Activated naive CD8-positive, alpha-beta T cell treated with anti-CD3 and anti-CD28 coated beads, Interleukin-2, amount 10 ng/mL, durations not matched to agents 7 days and 5 days (primary cell): Measurements from ENCODE around the gene IGSF3. TPM values are rescaled to one million over a fixed set of nuclear protein-coding genes. Genes with fewer than 3 reads are reported as not detected.

Experiments
- ATAC-seq: fragments of 150-1000 bp; cut with Tn5 transposase; one replicate; pipeline ENCODE4 v1.10.0; 2021; ENCODE audit warnings: low read depth, moderate library complexity
- POLR2A ChIA-PET: fragments of 350-600 bp; sonication (Branson Sonifier 250); formaldehyde crosslinking; loops from one replicate; lab custom pipeline; 2021; ENCODE audit warnings: antibody characterized with exemption; lab: Charles Lee
- DNase-seq: peaks from one replicate; pipeline ENCODE4 v3.0.0; 2021
- H3K27ac Mint-ChIP-seq: one replicate; pipeline ENCODE4 v1.8.0; 2022; ENCODE audit warnings: mild to moderate bottlenecking, mixed read lengths
- H3K27me3 Mint-ChIP-seq: one replicate; pipeline ENCODE4 v1.8.0; 2022; ENCODE audit warnings: mild to moderate bottlenecking, moderate library complexity, mixed read lengths
- H3K36me3 Mint-ChIP-seq: one replicate; pipeline ENCODE4 v1.8.0; 2021; ENCODE audit warnings: mild to moderate bottlenecking, mixed read lengths
- H3K4me1 Mint-ChIP-seq: one replicate; pipeline ENCODE4 v1.8.0; 2021; ENCODE audit warnings: mixed read lengths
- H3K4me3 Mint-ChIP-seq: one replicate; pipeline ENCODE4 v1.8.0; 2022; ENCODE audit warnings: mild to moderate bottlenecking, moderate library complexity, mixed read lengths
- H3K9me3 Mint-ChIP-seq: one replicate; pipeline ENCODE4 v1.8.0; 2021; ENCODE audit warnings: mixed read lengths
- total RNA-seq, 2 experiments: library from RNA; stranded (reverse); gene quantifications; one replicate each; pipeline ENCODE4 v1.2.3, GENCODE V29; 2021

Gene IGSF3
- total RNA-seq, 2 experiments from 2014 or later = 0.06 to 0.09 TPM

DNA sequence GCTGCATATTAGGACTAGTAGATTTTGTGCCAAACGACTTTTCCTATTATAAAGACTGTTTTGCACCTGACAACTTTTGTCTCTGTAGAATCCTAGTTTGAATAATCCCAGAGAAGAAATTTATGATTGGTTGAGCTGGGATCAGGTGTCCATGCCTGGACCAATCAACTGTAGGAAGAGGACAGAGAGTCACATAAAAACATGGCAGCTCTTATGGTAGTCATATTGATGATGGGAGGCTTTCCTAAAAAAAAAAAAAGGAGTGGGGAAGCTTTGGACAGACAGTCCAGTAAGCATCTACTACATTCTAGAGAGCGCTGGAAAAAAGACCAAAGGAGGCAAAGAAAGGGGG lies 30.7 kb upstream of the IGSF3 start:
- DNase-seq (no peak), ATAC-seq (no peak)
- Mint-ChIP-seq H3K9me3 (no peaks in the 10 kb centered on the region), H3K36me3 (no peaks in the 10 kb centered on the region), H3K4me3 (no peak overlapping the region), H3K4me1 (no peaks in the 10 kb centered on the region), H3K27me3 (peaks cover 4% of the 10 kb centered on the region), H3K27ac (no peak overlapping the region)
- POLR2A ChIA-PET = no interaction called here

GRCh38 chr1:116697548-116698243 lies 30.2 kb upstream of the IGSF3 start:
- H3K27ac Mint-ChIP-seq = no peak overlapping the region
- DNase-seq (no peak), ATAC-seq (no peak)
- H3K27me3 Mint-ChIP-seq = peaks cover 4% of the 10 kb centered on the region
- no peaks in the 10 kb centered on the region for H3K4me1 Mint-ChIP-seq
- no peak overlapping the region for H3K4me3 Mint-ChIP-seq
- POLR2A ChIA-PET = no interaction called here
- H3K9me3 Mint-ChIP-seq = no peaks in the 10 kb centered on the region
- H3K36me3 Mint-ChIP-seq = no peaks in the 10 kb centered on the region

DNA sequence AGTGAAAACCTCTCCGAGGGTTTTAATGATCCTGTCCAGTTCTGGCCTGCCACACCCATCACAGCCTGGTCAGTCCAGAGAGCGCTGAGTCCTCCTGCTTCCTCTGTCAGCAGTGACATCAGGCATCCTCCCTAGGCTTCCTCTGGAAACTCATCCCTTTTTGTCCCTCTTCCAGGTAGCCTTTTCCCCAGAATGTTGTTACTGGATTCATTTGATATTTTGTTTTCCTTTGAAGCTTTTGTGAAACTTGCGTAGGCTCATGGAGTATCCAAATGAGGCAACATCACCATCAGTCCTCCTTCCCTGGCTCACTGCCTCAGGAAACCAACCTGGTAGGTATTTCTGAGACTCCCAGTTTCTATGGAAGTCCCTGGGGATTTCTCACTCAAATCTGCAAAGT lies 27.0 kb upstream of the IGSF3 start:
- peaks cover 10% of the 10 kb centered on the region for H3K27me3 Mint-ChIP-seq

DNA sequence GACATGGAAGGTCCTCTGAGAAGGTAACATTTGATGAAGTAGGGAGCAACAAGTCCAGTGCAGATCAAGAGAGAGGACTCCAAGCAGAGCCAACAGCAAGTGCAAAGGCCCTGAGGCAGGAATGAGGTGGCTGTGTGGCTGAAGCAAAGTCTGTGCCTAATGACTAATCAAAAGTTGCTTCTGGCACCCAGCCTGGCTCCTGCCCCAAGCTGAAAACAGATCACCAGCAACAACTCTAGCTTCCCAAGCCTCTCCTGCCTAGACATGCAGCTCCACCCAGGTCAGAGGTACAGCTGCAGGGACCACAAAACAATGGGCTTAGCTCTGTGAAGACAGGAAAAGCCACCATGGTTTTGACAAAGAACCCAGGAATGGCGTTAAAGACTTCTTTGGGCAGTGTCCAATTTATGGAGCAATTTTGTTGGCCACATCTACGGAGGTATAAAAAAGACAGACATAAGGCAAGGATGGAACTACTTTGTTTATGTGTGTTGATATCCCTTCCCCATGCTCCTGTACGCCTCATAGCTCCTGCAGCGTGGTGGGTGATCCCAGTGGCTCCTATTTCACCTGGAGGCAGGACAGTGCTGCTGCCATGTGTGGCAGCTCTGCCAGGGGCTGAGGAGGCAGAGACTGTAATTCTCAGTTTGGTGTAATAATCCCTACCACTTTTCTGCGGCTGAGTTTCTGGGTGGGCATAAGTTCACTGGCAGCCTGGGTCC lies 26.4 kb upstream of the IGSF3 start:
- POLR2A ChIA-PET = interaction anchor here (0.5 kb wide), 1 partner anchor 9 kb away, joined by 3 read pairs; no protein-coding TSS in a partner anchor
- H3K9me3 Mint-ChIP-seq = no peaks in the 10 kb centered on the region
- peaks cover 10% of the 10 kb centered on the region for H3K27me3 Mint-ChIP-seq
- DNase-seq = no peak
- H3K27ac Mint-ChIP-seq = no peak overlapping the region
- ATAC-seq = no peak
- H3K4me3 Mint-ChIP-seq = no peak overlapping the region
- no peaks in the 10 kb centered on the region for H3K36me3 Mint-ChIP-seq
- peaks cover 4% of the 10 kb centered on the region for H3K4me1 Mint-ChIP-seq

More for the DNA sequence above, 27.0 kb upstream of the IGSF3 start:
- no peak overlapping the region for H3K27ac Mint-ChIP-seq
- POLR2A ChIA-PET = no interaction called here
- no peaks in the 10 kb centered on the region for H3K9me3 Mint-ChIP-seq
- no peak for ATAC-seq
- no peak overlapping the region for H3K4me3 Mint-ChIP-seq
- no peak for DNase-seq
- H3K4me1 Mint-ChIP-seq = peaks cover 2% of the 10 kb centered on the region
- no peaks in the 10 kb centered on the region for H3K36me3 Mint-ChIP-seq

DNA sequence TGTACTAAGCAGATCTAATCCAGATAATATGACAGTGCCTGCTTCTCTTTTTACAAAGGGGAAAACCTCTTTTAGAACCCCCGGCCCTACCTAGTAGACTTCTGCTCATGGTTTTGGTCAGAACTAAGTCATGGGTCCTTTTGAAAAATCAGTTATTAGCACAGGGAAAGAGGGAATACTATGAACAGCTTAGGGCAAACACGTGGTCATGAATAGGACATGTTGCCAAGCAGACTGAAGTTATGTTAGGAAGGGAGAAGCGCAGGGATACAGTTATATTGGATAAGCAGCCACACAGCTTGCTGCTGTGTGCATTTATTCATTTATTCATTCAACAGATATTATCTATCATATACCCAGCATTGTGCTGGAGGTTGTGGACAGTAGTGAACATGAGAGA lies 25.3 kb upstream of the IGSF3 start:
- H3K27ac Mint-ChIP-seq = no peak overlapping the region
- no peaks in the 10 kb centered on the region for H3K36me3 Mint-ChIP-seq
- no peak for DNase-seq
- H3K4me1 Mint-ChIP-seq = peaks cover 4% of the 10 kb centered on the region
- no peaks in the 10 kb centered on the region for H3K9me3 Mint-ChIP-seq
- POLR2A ChIA-PET = no interaction called here
- ATAC-seq = no peak
- H3K27me3 Mint-ChIP-seq = peaks cover 10% of the 10 kb centered on the region
- H3K4me3 Mint-ChIP-seq = no peak overlapping the region

GRCh38 chr1:116690849-116691406 lies 23.4 kb upstream of the IGSF3 start:
- Mint-ChIP-seq H3K4me1 (peaks cover 4% of the 10 kb centered on the region), H3K36me3 (no peaks in the 10 kb centered on the region), H3K27me3 (peaks cover 11% of the 10 kb centered on the region), H3K9me3 (no peaks in the 10 kb centered on the region), H3K27ac (no peak overlapping the region), H3K4me3 (no peak overlapping the region)
- DNase-seq (no peak), ATAC-seq (no peak)
- POLR2A ChIA-PET = no interaction called here

- no peaks in the 10 kb centered on the region for H3K9me3 Mint-ChIP-seq
- POLR2A ChIA-PET = no interaction called here
- no peak for ATAC-seq
- H3K4me3 Mint-ChIP-seq = no peak overlapping the region
- H3K36me3 Mint-ChIP-seq = no peaks in the 10 kb centered on the region
- H3K27ac Mint-ChIP-seq = no peak overlapping the region
- H3K4me1 Mint-ChIP-seq = peaks cover 4% of the 10 kb centered on the region
- no peak for DNase-seq
- H3K27me3 Mint-ChIP-seq = peaks cover 11% of the 10 kb centered on the region
Measured at GRCh38 chr1:116690396-116690848, 22.9 kb upstream of the IGSF3 start.

GRCh38 chr1:116686723-116687352 lies 19.3 kb upstream of the IGSF3 start:
- Mint-ChIP-seq H3K27ac (no peak overlapping the region), H3K36me3 (no peaks in the 10 kb centered on the region), H3K4me1 (peaks cover 4% of the 10 kb centered on the region), H3K27me3 (peaks cover 9% of the 10 kb centered on the region), H3K9me3 (no peaks in the 10 kb centered on the region), H3K4me3 (no peak overlapping the region)
- POLR2A ChIA-PET = no interaction called here
- DNase-seq = no peak
- ATAC-seq = no peak

GRCh38 chr1:116686175-116686574 lies 18.6 kb upstream of the IGSF3 start:
- H3K27ac Mint-ChIP-seq = no peak overlapping the region
- POLR2A ChIA-PET = no interaction called here
- no peaks in the 10 kb centered on the region for H3K9me3 Mint-ChIP-seq
- no peak for ATAC-seq
- peaks cover 9% of the 10 kb centered on the region for H3K27me3 Mint-ChIP-seq
- H3K4me1 Mint-ChIP-seq = peaks cover 4% of the 10 kb centered on the region
- no peaks in the 10 kb centered on the region for H3K36me3 Mint-ChIP-seq
- H3K4me3 Mint-ChIP-seq = no peak overlapping the region
- no peak for DNase-seq

DNA sequence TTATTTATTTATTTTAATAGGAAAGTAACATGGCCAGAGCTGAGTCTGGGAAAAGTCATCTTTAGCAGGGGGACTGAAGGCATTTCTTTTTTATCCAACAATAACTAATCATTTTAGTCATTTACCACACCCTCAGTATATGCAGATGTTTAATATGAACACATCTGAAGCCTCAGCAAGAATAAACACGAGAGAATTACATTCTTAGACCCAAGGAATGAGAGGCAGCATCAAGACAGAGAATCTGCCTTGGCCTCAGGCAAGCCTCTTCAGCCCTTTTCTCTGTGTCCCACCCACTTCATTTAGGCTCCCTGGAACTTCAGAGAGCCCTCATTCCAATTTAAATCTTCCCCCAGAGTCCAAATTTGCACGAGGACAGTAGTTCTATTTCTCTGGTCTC lies 17.0 kb upstream of the IGSF3 start:
- no peak for ATAC-seq
- peaks cover 2% of the 10 kb centered on the region for H3K4me1 Mint-ChIP-seq
- no peaks in the 10 kb centered on the region for H3K9me3 Mint-ChIP-seq
- DNase-seq = no peak
- H3K27me3 Mint-ChIP-seq = peaks cover 5% of the 10 kb centered on the region
- POLR2A ChIA-PET = interaction anchor here (0.7 kb wide), 1 partner anchor 9 kb away, joined by 3 read pairs; no protein-coding TSS in a partner anchor
- no peak overlapping the region for H3K27ac Mint-ChIP-seq
- H3K4me3 Mint-ChIP-seq = no peak overlapping the region
- no peaks in the 10 kb centered on the region for H3K36me3 Mint-ChIP-seq

- Mint-ChIP-seq H3K9me3 (no peaks in the 10 kb centered on the region), H3K27me3 (peaks cover 15% of the 10 kb centered on the region), H3K27ac (no peak overlapping the region), H3K4me3 (no peak overlapping the region), H3K4me1 (no peaks in the 10 kb centered on the region), H3K36me3 (no peaks in the 10 kb centered on the region)
- ATAC-seq (no peak), DNase-seq (no peak)
- POLR2A ChIA-PET = no interaction called here
Measured at GRCh38 chr1:116682641-116683221, 15.2 kb upstream of the IGSF3 start.

DNA sequence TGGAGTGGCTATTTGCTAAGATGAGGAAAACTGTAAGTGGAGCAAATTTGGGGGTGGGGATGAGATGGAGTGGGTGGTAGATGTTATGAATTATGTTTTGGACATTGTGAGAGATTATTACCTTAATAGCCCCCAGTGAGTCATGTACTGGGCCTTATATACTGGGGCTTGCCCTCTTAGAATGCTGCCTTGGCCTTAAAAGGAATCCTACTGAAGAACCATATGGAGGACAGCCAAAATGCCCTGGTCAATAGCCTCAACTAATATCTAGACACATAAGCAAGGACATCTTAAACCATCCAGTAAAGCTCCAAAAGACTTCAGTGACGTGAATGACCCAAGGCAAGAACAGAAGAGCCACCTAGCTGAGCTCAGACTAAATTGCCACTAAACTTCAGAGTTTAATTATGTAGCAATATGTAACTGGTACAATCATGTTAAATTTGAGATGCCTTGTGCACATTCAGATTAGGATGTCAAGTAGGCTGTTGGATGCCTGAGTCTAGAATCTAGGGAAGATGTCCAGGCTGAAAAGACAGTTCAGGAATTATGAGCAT lies 13.9 kb upstream of the IGSF3 start:
- Mint-ChIP-seq H3K36me3 (no peaks in the 10 kb centered on the region), H3K9me3 (no peaks in the 10 kb centered on the region), H3K4me3 (no peak overlapping the region), H3K27me3 (peaks cover 17% of the 10 kb centered on the region), H3K4me1 (no peaks in the 10 kb centered on the region), H3K27ac (no peak overlapping the region)
- POLR2A ChIA-PET = no interaction called here
- ATAC-seq (no peak), DNase-seq (no peak)

DNA sequence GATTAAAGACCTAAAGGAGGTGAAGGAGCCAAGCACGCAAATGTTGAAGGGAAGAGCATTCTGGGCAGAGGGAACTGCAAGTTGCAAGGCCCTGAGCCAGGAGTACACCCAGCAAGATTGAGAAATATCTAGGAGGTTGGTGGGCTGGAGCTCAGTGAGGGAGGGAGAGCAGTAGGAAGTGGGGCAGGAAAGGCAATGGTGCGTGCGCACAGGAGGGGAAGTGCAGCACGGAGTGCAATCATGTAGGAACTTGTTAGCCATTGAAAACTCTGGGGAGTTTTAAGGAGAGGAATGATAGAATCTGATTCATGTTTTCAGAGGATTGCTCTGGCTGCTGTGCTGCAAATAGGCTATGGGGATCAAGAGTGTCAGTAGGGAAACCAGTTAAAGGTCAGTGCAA lies 13.2 kb upstream of the IGSF3 start:
- Mint-ChIP-seq H3K36me3 (no peaks in the 10 kb centered on the region), H3K27ac (no peak overlapping the region)
- POLR2A ChIA-PET = no interaction called here

More for the DNA sequence above, 13.2 kb upstream of the IGSF3 start:
- DNase-seq = no peak
- Mint-ChIP-seq H3K4me1 (no peaks in the 10 kb centered on the region), H3K9me3 (no peaks in the 10 kb centered on the region), H3K4me3 (no peak overlapping the region), H3K27me3 (peaks cover 17% of the 10 kb centered on the region)
- no peak for ATAC-seq
